Esophagus muscularis mucosa (tissue), 4 donors: ENCODE data around the gene MIER3. TPM values are rescaled to one million over a fixed set of nuclear protein-coding genes. Genes with fewer than 3 reads are reported as not detected.

Source experiments
- DNase-seq: peaks from one replicate; pipeline ENCODE4 v3.0.0-alpha.2; 2017; ENCODE audit errors: extremely low spot score
- H3K27ac ChIP-seq, 4 donors: fragments of 200-600 bp; sonication (generic); replicated peaks in 1 of 4; 1 replicate in 3 of 4; 2 replicates in 1 of 4; pipeline ENCODE4 v1.5.1; 2016 to 2019; ENCODE audit warnings: mild to moderate bottlenecking in 1 of 4
- H3K27me3 ChIP-seq, 4 donors: fragments of 200-600 bp; sonication (generic); one replicate each; pipeline versions ENCODE4 v1.5.1 to v1.6.0; 2016 to 2019
- H3K36me3 ChIP-seq, 4 donors: fragments of 200-600 bp; sonication (generic); one replicate each; pipeline ENCODE4 v1.5.1; 2016 to 2019
- H3K4me1 ChIP-seq, 4 donors: fragments of 200-600 bp; sonication (generic); one replicate each; pipeline ENCODE4 v1.5.1; 2016 to 2019
- H3K4me3 ChIP-seq, 4 donors: fragments of 200-600 bp; sonication (generic); 1 replicate in 2 of 4; 2 replicates in 2 of 4; pipeline ENCODE4 v1.5.1; 2016 to 2019; ENCODE audit warnings: mild to moderate bottlenecking in 4 of 4, moderate library complexity in 1 of 4
- H3K9me3 ChIP-seq, 4 donors: fragments of 200-600 bp; sonication (generic); 1 replicate in 3 of 4; 2 replicates in 1 of 4; pipeline ENCODE4 v1.5.1; 2016 to 2019
- EP300 ChIP-seq: sonication (generic); formaldehyde crosslinking; IDR thresholded peaks from one replicate; pipeline ENCODE4 v1.6.1; 2017; ENCODE audit warnings: antibody characterized with exemption
- POLR2A ChIP-seq: fragments of 450-650 bp; IDR thresholded peaks from one replicate; pipeline ENCODE4 v1.6.1; 2017; ENCODE audit warnings: antibody characterized with exemption, moderate library complexity, mild to moderate bottlenecking, low read depth
- POLR2AphosphoS5 ChIP-seq, 2 donors: sonication (generic); formaldehyde crosslinking; IDR thresholded peaks; one replicate each; pipeline ENCODE4 v1.6.1; 2017; ENCODE audit warnings: antibody characterized with exemption in 2 of 2
- WGBS: methylation state at CpG from one replicate; pipeline ENCODE4 v1.1.5; 2018; 5-methylcytosine and 5-hydroxymethylcytosine counted together
- intact Hi-C: fragments of 100-400 bp; cut with DNase I; formaldehyde crosslinking; loops from one replicate; pipeline ENCODE4 v1.15.1; 2023
- total RNA-seq, 4 donors: library from RNA; depleted of rRNA; stranded (reverse); fragments of >200 nt; gene quantifications; one replicate each; pipeline versions ENCODE4 v1.1.0 to v1.2.1, GENCODE V29; 2016
- TF ChIP-seq, protein P1 (sequence below), 3 experiments: fragments of 200-600 bp in 2 of 3; fragments of 450-650 bp in 1 of 3; sonication (generic) in 2 of 3; IDR thresholded peaks; one replicate each; pipeline ENCODE4 v1.5.1; 2017 to 2019; ENCODE audit warnings: antibody characterized with exemption in 3 of 3, mild to moderate bottlenecking in 2 of 3, moderate library complexity in 1 of 3

The MIER3 gene
- total RNA-seq, 4 donors from 2014 or later, result 11.1 to 16.2 (median 13.0) TPM

DNA sequence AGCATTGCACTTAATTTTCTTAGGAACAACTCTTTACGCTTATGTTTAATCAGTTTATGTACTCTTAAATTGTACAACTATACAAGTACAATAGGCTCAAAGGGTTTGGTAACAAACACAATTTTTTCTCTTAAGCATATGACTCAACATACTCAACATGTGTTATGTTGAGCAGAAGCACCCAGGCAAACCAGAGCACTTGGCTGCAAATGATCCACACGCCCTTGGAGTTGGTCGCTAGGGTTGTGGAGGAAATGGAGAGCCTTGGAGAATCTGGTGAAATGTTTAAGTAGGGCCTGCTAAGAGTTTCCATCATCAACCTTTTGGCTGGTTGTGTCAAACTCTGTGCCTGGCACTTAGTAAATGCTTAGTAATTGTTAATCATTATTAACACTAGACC lies 25.1 kb upstream of the MIER3 start:
- Histone ChIP-seq H3K36me3 (no peaks in the 10 kb centered on the region), H3K4me3 (no peak overlapping the region), H3K27me3 (no peaks in the 10 kb centered on the region), H3K9me3 (no peaks in the 10 kb centered on the region), H3K27ac (no peak overlapping the region), H3K4me1 (no peaks in the 10 kb centered on the region)
- WGBS, result 88% methylated on average over 3 of the region's 3 CpGs
- no peak for DNase-seq
- TF ChIP-seq EP300, result no peak
- no peak for TF ChIP-seq POLR2A
- TF ChIP-seq POLR2AphosphoS5 (IDR thresholded peaks at IDR 0.05), result no peak
- TF ChIP-seq, protein P1, sequence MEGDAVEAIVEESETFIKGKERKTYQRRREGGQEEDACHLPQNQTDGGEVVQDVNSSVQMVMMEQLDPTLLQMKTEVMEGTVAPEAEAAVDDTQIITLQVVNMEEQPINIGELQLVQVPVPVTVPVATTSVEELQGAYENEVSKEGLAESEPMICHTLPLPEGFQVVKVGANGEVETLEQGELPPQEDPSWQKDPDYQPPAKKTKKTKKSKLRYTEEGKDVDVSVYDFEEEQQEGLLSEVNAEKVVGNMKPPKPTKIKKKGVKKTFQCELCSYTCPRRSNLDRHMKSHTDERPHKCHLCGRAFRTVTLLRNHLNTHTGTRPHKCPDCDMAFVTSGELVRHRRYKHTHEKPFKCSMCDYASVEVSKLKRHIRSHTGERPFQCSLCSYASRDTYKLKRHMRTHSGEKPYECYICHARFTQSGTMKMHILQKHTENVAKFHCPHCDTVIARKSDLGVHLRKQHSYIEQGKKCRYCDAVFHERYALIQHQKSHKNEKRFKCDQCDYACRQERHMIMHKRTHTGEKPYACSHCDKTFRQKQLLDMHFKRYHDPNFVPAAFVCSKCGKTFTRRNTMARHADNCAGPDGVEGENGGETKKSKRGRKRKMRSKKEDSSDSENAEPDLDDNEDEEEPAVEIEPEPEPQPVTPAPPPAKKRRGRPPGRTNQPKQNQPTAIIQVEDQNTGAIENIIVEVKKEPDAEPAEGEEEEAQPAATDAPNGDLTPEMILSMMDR (IDR thresholded peaks at IDR 0.05), result no peak
- intact Hi-C loops, result no loop called here

DNA sequence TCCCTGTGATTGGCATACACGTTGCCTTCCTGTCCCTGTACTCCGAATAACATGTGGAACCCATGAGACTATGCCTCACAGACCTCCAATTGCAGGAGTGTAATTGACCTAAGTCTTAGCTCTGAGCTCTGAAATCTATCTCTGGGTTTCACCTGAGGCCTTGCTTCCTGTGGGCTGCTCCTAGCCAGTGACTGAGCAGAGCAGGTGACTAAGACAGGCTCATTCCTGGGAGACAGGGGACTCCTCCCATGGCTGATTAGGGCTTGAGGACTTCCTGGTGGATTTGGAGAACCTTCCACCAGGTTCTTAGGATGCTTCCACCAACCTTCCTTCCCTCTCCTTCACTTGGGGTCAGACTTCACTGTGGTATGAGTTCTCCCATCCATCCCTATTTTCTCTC lies 22.3 kb upstream of the MIER3 start:
- no peaks in the 10 kb centered on the region for H3K9me3 ChIP-seq
- no peak overlapping the region for H3K4me3 ChIP-seq
- H3K27me3 ChIP-seq, result no peaks in the 10 kb centered on the region
- TF ChIP-seq, protein P1 (IDR thresholded peaks at IDR 0.05), result no peak
- WGBS, result 77% methylated on average over 2 of the region's 2 CpGs
- intact Hi-C loops, result no loop called here
- no peak overlapping the region for H3K27ac ChIP-seq
- DNase-seq, result no peak
- H3K4me1 ChIP-seq, result no peaks in the 10 kb centered on the region
- H3K36me3 ChIP-seq, result no peaks in the 10 kb centered on the region

DNA sequence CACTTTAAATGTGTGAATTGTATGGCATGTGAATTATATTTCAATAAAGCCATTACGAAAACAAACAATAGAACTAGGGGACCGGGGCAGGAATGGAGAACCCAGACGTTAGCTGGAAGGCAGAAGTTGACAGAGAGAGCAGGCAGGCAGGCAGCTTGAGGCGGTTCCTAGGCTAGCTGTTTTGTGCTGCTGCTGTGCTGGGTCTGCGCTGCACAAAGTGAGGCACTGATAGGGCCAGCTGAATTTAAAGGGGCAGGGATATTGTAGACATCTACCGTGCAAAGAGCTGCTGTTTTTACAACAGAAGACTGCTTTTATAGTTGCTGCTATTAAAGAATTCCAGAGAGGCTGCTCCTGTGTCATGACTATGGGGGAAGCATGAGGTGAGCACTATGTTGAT lies 21.6 kb upstream of the MIER3 start:
- Histone ChIP-seq H3K27me3 (no peaks in the 10 kb centered on the region), H3K9me3 (no peaks in the 10 kb centered on the region), H3K36me3 (no peaks in the 10 kb centered on the region), H3K4me3 (no peak overlapping the region), H3K27ac (no peak overlapping the region), H3K4me1 (no peaks in the 10 kb centered on the region)
- WGBS, result 55% methylated on average over 6 of the region's 6 CpGs
- intact Hi-C loops, result no loop called here
- TF ChIP-seq EP300 (no peak), POLR2AphosphoS5 (IDR thresholded peaks at IDR 0.05) (no peak), POLR2A (no peak)
- TF ChIP-seq, protein P1 (IDR thresholded peaks at IDR 0.05), result no peak
- no peak for DNase-seq

DNA sequence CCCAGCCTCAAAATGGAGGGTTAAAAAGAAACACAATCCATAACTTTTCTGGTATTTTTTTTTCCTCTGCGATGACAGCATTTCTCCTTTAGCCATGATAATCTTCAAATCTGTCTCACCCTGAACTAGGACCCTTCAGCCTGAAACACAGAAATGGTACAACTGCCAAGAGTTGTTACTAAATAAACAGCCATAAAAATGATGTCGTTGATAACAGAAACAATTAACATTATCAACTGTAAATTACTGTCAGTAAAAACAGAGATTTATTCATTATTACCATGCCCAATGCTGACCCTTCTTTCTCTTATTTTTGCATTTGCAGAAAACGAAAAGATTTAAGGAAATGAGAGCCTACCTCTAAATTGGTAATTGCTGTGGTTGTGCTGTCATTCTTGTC lies 19.4 kb upstream of the MIER3 start:
- Histone ChIP-seq H3K9me3 (no peaks in the 10 kb centered on the region), H3K27ac (no peak overlapping the region), H3K4me1 (no peaks in the 10 kb centered on the region), H3K36me3 (no peaks in the 10 kb centered on the region), H3K27me3 (peaks cover 0 to 2% (median 0%) of the 10 kb centered on the region in 4 donors), H3K4me3 (no peak overlapping the region)
- 48% methylated on average over 3 of the region's 3 CpGs for WGBS
- no peak for DNase-seq
- intact Hi-C loops, result no loop called here
- TF ChIP-seq POLR2A, result no peak
- no peak for TF ChIP-seq POLR2AphosphoS5 (IDR thresholded peaks at IDR 0.05)
- TF ChIP-seq, protein P1 (IDR thresholded peaks at IDR 0.05), result no peak
- TF ChIP-seq EP300, result no peak

DNA sequence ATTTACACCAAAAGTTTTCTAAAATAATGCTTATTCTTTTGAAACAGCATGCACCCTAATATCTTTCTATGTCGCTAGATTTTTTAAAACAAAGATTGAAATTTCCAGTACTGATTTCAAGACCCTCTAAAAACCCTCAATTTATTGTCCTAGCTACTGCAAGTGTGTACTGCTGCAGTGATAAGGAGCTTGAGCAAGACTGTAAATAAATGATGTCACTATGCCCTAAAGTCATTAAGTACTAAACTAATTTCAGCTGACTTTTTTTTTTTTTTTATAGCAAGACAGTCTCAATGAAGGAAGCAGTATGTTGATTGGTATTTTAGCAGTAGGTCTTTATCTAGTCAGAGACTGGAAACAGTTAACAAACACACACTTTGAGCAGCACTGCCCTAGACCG lies 12.2 kb upstream of the MIER3 start:
- TF ChIP-seq, protein P1 (IDR thresholded peaks at IDR 0.05), result no peak
- TF ChIP-seq POLR2A, result no peak
- TF ChIP-seq EP300, result no peak
- no peak for TF ChIP-seq POLR2AphosphoS5 (IDR thresholded peaks at IDR 0.05)
- intact Hi-C loops, result no loop called here
- no peaks in the 10 kb centered on the region for H3K36me3 ChIP-seq
- 74% methylated on average over 2 of the region's 2 CpGs for WGBS
- DNase-seq, result no peak
- H3K4me1 ChIP-seq, result no peaks in the 10 kb centered on the region
- peaks cover 0 to 30% (median 0%) of the 10 kb centered on the region in 4 donors for H3K27me3 ChIP-seq
- no peaks in the 10 kb centered on the region for H3K9me3 ChIP-seq
- H3K27ac ChIP-seq, result no peak overlapping the region
- no peak overlapping the region for H3K4me3 ChIP-seq
